Measurements from ENCODE around the gene CPEB4. TPM values are rescaled to one million over a fixed set of nuclear protein-coding genes. Genes with fewer than 3 reads are reported as not detected.
A peak's percentile ranks its signal among the peaks of the same experiment; 100 is the strongest.

CPEB4 gene
- total and polyA plus RNA-seq, 2 of the 8 experiments (the other 6 are each of a cell fraction or from before 2014, with no cell fraction given) = 8.4 to 13.4 TPM

GRCh38 chr5:173973616-173973969 is 85.4 kb downstream of the CPEB4 start (continued):
- TF ChIP-seq CHD7 (IDR thresholded peaks at IDR 0.05; ENCODE audit: insufficient replicate concordance, low read length) (no peak), YY1 (IDR thresholded peaks at IDR 0.05; ENCODE audit: low read depth, low read length) (no peak), BCL11A (IDR thresholded peaks at IDR 0.05; ENCODE audit: low read depth in 2 of 2, low read length in 2 of 2) (no peak), MAX (IDR thresholded peaks at IDR 0.05) (peak; percentile 47; the same call in 1 of the 2 replicates), JUN (IDR thresholded peaks at IDR 0.05; ENCODE audit: low read depth, low read length) (no peak), FOSL1 (IDR thresholded peaks at IDR 0.05; ENCODE audit: insufficient read depth, low read depth, low read length) (no peak), RNF2 (IDR thresholded peaks at IDR 0.05; ENCODE audit: borderline replicate concordance, low read depth, low read length, missing control alignments, poor library complexity, severe bottlenecking) (no peak), SRF (IDR thresholded peaks at IDR 0.05; ENCODE audit: low read depth, low read length) (no peak), SIN3A (conservative IDR thresholded peaks at IDR 0.05 in 1 of 2, IDR thresholded peaks at IDR 0.05 in 1 of 2; ENCODE audit: low read depth in 1 of 2, low read length in 2 of 2) (no peak), ASH2L (IDR thresholded peaks at IDR 0.05; ENCODE audit: low read length) (no peak)

Data from H1 (cell line).